ENCODE data around the gene GATA1.

Gene GATA1

DNA sequence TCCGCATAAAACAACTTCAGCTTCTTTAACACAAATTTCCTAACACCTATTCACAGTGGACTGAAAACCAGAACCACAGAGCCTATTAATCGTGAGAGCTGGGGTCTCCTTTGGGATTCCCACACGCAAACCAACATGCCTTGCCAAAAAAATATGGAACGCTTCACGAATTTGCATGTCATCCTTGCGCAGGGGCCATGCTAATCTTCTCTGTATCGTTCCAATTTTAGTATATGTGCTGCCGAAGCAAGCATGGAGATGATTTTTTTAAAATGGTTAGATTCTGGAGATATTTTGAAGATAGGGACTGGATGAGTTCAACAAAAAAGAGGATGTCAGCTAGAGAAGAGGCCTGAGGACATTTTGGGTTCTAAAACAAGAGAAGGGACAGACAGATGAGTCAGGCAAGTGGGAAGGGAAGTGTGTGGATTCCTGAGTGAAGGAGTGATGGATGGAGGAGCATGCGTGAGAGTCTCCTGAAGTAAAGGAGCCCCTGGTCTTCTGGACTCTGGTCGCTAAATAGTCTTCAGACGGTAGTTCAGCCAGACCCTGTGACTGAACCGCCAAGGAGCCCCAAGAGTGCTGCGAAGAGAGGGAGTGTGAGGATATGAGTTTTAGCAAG, 9.5 kb upstream of the GATA1 start:
- in situ Hi-C loops (cut with HindIII; ENCODE audit: low pct_ligation_motif_present, low sequenced_read_pairs), result no loop called here
- TF ChIP-seq, protein P1, sequence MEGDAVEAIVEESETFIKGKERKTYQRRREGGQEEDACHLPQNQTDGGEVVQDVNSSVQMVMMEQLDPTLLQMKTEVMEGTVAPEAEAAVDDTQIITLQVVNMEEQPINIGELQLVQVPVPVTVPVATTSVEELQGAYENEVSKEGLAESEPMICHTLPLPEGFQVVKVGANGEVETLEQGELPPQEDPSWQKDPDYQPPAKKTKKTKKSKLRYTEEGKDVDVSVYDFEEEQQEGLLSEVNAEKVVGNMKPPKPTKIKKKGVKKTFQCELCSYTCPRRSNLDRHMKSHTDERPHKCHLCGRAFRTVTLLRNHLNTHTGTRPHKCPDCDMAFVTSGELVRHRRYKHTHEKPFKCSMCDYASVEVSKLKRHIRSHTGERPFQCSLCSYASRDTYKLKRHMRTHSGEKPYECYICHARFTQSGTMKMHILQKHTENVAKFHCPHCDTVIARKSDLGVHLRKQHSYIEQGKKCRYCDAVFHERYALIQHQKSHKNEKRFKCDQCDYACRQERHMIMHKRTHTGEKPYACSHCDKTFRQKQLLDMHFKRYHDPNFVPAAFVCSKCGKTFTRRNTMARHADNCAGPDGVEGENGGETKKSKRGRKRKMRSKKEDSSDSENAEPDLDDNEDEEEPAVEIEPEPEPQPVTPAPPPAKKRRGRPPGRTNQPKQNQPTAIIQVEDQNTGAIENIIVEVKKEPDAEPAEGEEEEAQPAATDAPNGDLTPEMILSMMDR (IDR thresholded peaks at IDR 0.05; ENCODE audit: low read depth, low read length, missing control alignments), result no peak
- no peak for DNase-seq
- no peak overlapping the region for H3K4me3 ChIP-seq (ENCODE audit: low read depth, low read length)
- H3K36me3 ChIP-seq (replicated peaks), result no peaks in the 10 kb centered on the region
- no peaks in the 10 kb centered on the region for H3K27me3 ChIP-seq (replicated peaks)
- no peak overlapping the region for H3K27ac ChIP-seq

DNA sequence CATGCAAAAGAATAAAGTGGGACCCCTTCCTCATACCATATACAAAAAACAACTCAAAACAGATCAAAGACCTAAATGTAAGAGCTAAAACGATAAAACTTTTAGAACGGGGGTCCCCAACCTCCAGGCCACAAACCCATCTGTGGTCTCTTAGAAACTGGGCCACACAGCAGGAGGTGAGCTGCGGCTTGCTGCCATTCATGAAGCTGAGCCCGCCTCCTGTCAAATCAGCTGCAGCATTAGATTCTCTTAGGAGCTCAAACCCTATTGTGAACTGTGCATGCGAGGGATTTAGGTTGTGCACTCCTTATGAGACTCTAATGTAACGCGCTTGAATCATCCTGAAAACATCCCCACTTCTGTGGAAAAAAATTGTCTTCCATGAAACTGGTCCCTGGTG, 7.0 kb upstream of the GATA1 start:
- Histone ChIP-seq H3K27ac (no peak overlapping the region), H3K4me3 (ENCODE audit: low read depth, low read length) (no peak overlapping the region), H3K36me3 (replicated peaks) (no peaks in the 10 kb centered on the region), H3K27me3 (replicated peaks) (no peaks in the 10 kb centered on the region)
- in situ Hi-C loops (cut with HindIII; ENCODE audit: low pct_ligation_motif_present, low sequenced_read_pairs), result no loop called here
- DNase-seq, result no peak
- TF ChIP-seq, protein P1 (IDR thresholded peaks at IDR 0.05; ENCODE audit: low read depth, low read length, missing control alignments), result no peak

DNA sequence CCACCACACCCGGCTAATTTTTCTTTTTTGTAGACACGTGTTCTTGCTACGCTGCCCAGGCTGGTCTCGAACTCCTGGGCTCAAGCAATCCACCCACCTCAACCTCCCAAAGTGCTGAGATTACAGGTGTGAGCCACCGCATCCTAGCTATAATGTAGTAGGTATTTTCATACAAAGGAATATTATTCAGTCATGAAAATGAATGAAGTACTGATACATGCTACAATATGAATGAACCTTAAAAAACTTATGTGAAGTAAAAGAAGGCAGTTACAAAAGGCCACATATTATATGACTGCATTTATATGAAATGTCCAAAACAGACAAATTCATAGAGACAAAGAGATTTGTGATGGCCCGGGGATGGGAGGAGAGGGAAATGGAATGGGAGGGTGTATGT, 4.7 kb upstream of the GATA1 start:
- Histone ChIP-seq H3K27me3 (replicated peaks) (no peaks in the 10 kb centered on the region), H3K4me3 (ENCODE audit: low read depth, low read length) (no peak overlapping the region), H3K27ac (no peak overlapping the region), H3K36me3 (replicated peaks) (no peaks in the 10 kb centered on the region)
- in situ Hi-C loops (cut with HindIII; ENCODE audit: low pct_ligation_motif_present, low sequenced_read_pairs), result no loop called here
- TF ChIP-seq, protein P1 (IDR thresholded peaks at IDR 0.05; ENCODE audit: low read depth, low read length, missing control alignments), result no peak
- DNase-seq, result no peak

DNA sequence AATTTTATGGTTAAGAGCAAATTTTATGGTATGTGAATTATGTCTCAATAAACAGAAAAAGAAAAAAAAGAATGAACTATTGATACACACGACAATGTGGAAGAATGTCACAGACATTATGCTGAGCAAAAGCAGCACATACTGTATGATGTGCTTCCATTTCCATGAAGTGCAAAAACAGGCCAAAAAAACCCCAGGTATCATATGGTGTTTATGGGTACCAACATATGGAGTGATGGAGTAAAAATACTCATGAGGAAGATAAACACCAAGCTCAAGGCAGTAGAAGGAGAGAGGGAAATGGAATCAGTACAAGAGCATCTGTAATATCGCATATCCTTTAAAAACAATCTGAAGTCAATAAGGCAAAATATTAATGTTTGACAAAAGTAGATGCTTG, 4.2 kb upstream of the GATA1 start:
- in situ Hi-C loops (cut with HindIII; ENCODE audit: low pct_ligation_motif_present, low sequenced_read_pairs), result no loop called here
- DNase-seq, result no peak
- H3K36me3 ChIP-seq (replicated peaks), result no peaks in the 10 kb centered on the region
- H3K4me3 ChIP-seq (ENCODE audit: low read depth, low read length), result no peak overlapping the region
- no peak overlapping the region for H3K27ac ChIP-seq
- no peaks in the 10 kb centered on the region for H3K27me3 ChIP-seq (replicated peaks)
- TF ChIP-seq, protein P1 (IDR thresholded peaks at IDR 0.05; ENCODE audit: low read depth, low read length, missing control alignments), result no peak

DNA sequence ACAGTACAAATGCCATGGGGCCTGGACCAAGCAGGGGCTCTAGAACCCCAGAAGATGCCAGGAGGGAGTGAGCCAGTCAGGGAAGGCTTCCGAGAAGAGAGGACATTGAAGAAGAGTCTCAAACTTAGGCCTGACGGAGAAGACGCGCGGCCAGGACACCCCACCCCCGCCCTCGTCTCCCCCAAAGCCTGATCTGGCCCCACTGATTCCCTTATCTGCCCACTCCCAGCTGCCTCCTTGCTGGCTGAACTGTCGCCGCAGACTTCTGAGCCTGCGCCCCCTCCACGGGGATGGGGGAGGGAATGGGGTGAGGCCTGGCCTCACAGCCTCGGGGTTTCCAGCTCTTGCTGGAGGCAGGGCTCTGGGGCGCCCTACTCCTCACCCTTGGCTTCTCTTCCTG, 3.6 kb upstream of the GATA1 start:
- Histone ChIP-seq H3K27me3 (replicated peaks) (no peaks in the 10 kb centered on the region), H3K36me3 (replicated peaks) (no peaks in the 10 kb centered on the region), H3K27ac (no peak overlapping the region), H3K4me3 (ENCODE audit: low read depth, low read length) (no peak overlapping the region)
- in situ Hi-C loops (cut with HindIII; ENCODE audit: low pct_ligation_motif_present, low sequenced_read_pairs), result no loop called here
- DNase-seq, result no peak
- TF ChIP-seq, protein P1 (IDR thresholded peaks at IDR 0.05; ENCODE audit: low read depth, low read length, missing control alignments), result no peak

DNA sequence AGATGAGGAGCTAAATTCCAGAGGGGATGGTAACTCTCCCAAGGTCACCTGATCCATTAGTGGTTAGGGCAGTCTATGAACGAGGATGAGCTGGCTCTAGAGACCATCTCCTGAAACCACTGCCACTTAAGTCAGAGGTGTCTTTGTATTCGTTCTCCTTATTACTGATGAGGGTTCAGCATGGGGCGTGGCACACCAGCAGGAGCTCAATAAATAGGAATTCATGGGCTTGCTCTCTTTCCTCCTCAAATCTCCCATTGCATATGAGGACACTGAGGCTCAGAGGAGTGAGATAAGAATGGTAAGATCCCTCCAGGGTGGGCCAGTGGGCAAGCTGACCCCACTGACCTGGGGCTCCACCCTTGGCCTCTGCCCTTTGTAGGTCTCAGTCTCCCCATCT, 1.7 kb upstream of the GATA1 start:
- Histone ChIP-seq H3K36me3 (replicated peaks) (no peaks in the 10 kb centered on the region), H3K4me3 (ENCODE audit: low read depth, low read length) (no peak overlapping the region), H3K27me3 (replicated peaks) (no peaks in the 10 kb centered on the region), H3K27ac (no peak overlapping the region)
- in situ Hi-C loops (cut with HindIII; ENCODE audit: low pct_ligation_motif_present, low sequenced_read_pairs), result no loop called here
- TF ChIP-seq, protein P1 (IDR thresholded peaks at IDR 0.05; ENCODE audit: low read depth, low read length, missing control alignments), result no peak
- no peak for DNase-seq
